Colon (tissue), 2 donors: ENCODE results near the gene SUMO1.
"Not testable (repeated sequence)": the region's sequence is repeated elsewhere in the genome, so short reads cannot be mapped to it uniquely, and the experiment has no call there.

Experiments
- FAIRE-seq: peaks from 2 replicates; lab custom pipeline; 2012; peaks lifted over from hg19 to GRCh38; lab: Jason Lieb, UNC
- donor health status: control.
- donor health status: control.

The SUMO1 gene

GRCh38 chr2:202238234-202239197 lies at the start of gene SUMO1:
SUMO1 (minus strand) TSS chr2:202238597; CDS start chr2:202238451, 146 bp downstream.
- no peak for FAIRE-seq

- FAIRE-seq: no peak
These were observed 48.2 kb upstream of the SUMO1 start for GRCh38 chr2:202286595-202286994.

- no peak for FAIRE-seq
These were observed 40.5 kb upstream of the SUMO1 start for GRCh38 chr2:202278944-202279343.

- no peak for FAIRE-seq
These were observed 39.8 kb upstream of the SUMO1 start for GRCh38 chr2:202278036-202278760.

GRCh38 chr2:202276078-202276720 lies 37.8 kb upstream of the SUMO1 start:
- FAIRE-seq: not testable (repeated sequence)

- no peak for FAIRE-seq
These were observed 32.1 kb upstream of the SUMO1 start for GRCh38 chr2:202270487-202270886.

- FAIRE-seq: no peak
These were observed 31.2 kb upstream of the SUMO1 start for GRCh38 chr2:202269585-202269984.

- FAIRE-seq: no peak
These were observed 29.1 kb upstream of the SUMO1 start for GRCh38 chr2:202267495-202267894.

GRCh38 chr2:202265467-202266277 lies 27.3 kb upstream of the SUMO1 start, which contains the start of gene NOP58:
NOP58 (plus strand) TSS chr2:202265763; CDS start chr2:202265942, 179 bp downstream.
- FAIRE-seq: no peak

GRCh38 chr2:202261531-202261930 lies 23.1 kb upstream of the SUMO1 start:
- FAIRE-seq: no peak

- FAIRE-seq: no peak
These were observed 13.1 kb upstream of the SUMO1 start for GRCh38 chr2:202251494-202251893.

GRCh38 chr2:202249521-202250253 lies 11.3 kb upstream of the SUMO1 start:
- no peak for FAIRE-seq

GRCh38 chr2:202247710-202248109 lies 9.3 kb upstream of the SUMO1 start:
- FAIRE-seq: not testable (repeated sequence)

GRCh38 chr2:202237787-202238233 lies 587 bp downstream of the SUMO1 start:
- no peak for FAIRE-seq

GRCh38 chr2:202221873-202222272 lies 16.5 kb downstream of the SUMO1 start:
- no peak for FAIRE-seq

- no peak for FAIRE-seq
These were observed 23.2 kb downstream of the SUMO1 start for GRCh38 chr2:202215179-202215578.

- no peak for FAIRE-seq
These were observed 29.9 kb downstream of the SUMO1 start for GRCh38 chr2:202208526-202208925.

- FAIRE-seq: no peak
These were observed 33.5 kb downstream of the SUMO1 start for GRCh38 chr2:202204855-202205254.

- no peak for FAIRE-seq
These were observed 35.0 kb downstream of the SUMO1 start for GRCh38 chr2:202203348-202203747.

GRCh38 chr2:202201220-202202160 lies 36.9 kb downstream of the SUMO1 start:
- no peak for FAIRE-seq
